ENCODE measurements around the gene ADGRB3.
"Not testable (repeated sequence)": the region's sequence is repeated elsewhere in the genome, so short reads cannot be mapped to it uniquely, and the experiment has no call there.

Gene ADGRB3

GRCh38 chr6:69421269-69421668 is 786.2 kb downstream of the ADGRB3 start:
- DNase-seq (ENCODE audit: low spot score) = no peak

DNA sequence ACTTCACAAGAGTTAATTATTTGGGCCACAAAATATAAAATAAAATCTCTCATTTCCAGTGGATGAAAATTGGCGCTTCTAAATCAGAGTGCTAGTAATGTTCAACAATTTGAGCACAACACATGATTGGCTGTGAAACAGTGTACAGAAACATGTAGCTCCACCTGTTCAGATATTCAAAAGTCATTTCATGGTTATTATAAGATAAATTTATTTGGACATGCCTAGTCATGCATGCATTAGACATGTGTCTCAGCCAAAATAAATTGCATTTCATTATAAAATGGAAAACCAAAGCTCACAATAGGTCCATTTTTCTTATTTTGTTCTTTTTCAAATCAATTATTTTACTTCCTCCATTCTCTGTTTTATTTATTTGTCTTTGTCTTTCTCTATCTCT is 786.9 kb downstream of the ADGRB3 start:
- DNase-seq (ENCODE audit: low spot score) = no peak

DNA sequence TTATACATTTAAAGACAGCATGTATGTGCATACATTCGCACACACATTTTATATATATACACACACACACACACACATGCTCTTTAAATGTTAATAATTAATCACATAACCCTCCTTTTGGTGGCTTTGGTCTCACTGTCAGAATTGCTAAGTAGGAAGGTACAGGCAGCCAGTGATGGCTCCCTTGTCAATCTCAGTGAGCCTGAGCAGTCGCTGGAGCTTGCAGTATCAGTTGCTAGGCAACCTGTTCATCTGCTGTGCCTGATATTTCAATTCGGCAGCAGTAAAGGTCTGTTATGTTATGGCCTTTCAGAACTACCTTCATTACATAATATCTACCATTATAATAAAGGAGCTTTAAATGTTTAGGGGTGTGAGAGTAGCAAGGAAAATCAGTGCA is 787.4 kb downstream of the ADGRB3 start:
- DNase-seq (ENCODE audit: low spot score) = peak; percentile 78

- DNase-seq (ENCODE audit: low spot score) = no peak
Measured at GRCh38 chr6:69423785-69424184, 788.7 kb downstream of the ADGRB3 start.

DNA sequence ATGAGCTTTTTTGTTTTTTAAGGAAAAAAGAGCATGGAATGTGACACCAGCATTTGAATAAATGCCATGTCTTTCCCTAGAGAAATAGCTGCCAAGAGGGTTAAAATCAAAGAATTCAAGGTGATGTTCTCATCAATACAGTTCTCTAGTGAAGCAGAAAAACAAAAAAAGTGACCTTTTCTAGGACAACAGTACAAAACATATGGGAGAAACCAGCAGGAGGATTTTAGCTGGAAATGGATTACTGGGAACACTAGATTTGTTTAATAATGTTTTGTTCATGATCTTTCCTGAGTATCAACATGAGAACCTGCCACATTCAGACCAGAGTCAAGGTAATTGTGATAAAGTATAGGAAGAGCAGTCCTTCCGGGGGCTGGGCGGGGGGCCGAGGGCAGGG is 789.5 kb downstream of the ADGRB3 start:
- DNase-seq (ENCODE audit: low spot score) = no peak

DNA sequence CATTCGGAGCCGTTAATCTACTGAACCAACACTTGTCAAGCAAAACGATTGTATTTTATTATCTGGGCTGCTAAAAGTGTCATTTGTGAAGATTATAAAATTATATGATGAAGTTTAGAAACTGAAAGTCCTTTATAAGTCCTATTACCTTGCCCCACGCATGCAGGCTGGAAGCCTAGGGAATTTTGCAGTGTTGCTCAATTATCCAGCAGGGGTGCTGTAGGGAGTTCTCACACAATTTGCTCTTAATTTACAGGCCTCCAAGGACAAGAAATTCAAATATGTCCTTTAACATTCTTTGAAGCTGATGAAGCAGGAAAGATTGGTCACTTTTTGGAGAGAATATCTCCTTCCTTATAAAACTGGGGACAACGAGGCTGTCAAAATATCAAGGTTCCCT is 792.8 kb downstream of the ADGRB3 start:
- DNase-seq (ENCODE audit: low spot score) = no peak

- not testable (repeated sequence) for DNase-seq (ENCODE audit: low spot score)
Measured at GRCh38 chr6:69432168-69432567, 797.1 kb downstream of the ADGRB3 start.

DNA sequence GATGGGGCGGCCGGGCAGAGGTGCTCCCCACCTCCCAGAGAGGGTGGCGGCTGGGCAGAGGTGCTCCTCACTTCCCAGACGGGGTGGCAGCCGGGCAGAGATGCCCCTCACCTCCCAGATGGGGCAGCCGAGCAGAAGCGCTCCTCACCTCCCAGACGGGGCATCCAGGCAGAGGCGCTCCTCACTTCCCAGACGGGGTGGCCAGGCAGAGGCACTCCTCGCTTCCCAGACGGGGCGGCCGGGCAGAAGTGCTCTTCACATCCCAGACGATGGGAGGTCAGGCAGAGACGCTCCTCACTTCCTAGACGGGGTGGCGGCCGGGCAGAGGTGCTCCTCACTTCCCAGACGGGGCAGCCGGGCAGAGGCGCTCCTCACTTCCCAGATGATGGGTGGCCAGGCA is 798.0 kb downstream of the ADGRB3 start:
- not testable (repeated sequence) for DNase-seq (ENCODE audit: low spot score)

DNA sequence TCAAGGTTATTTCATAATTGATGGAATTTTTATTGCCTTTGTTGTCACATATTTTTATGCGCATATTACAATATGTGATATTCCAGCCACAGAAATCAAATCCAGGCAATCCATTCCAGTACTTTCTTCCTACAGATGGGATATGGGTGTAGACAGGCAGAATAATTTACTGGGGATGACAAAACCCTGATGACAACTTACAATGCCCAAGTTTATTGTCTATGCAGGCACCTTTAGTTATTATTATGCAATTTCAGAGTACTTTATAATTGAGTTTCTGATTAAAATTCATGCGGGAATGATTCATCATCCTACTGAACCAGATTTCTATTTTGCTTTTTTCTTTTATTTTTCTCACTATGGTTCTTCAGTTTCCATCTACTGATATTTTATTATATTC is 803.0 kb downstream of the ADGRB3 start:
- no peak for DNase-seq (ENCODE audit: low spot score)

Small RNA genes lying within 50 kb of the gene (small RNA-seq; reads per million reads assigned to genes)
- 0 reads per million in 2 experiments for gene AL606923.1

Measured in SK-N-DZ (cell line).